Stimulated activated CD4-positive, alpha-beta T cell treated with anti-CD3 and anti-CD28 coated beads, Interleukin-4, amount 100 ng/mL, for 48 hours (primary cell): ENCODE data around the gene NCL.
A peak's percentile ranks its signal among the peaks of the same experiment; 100 is the strongest.
"Not testable (repeated sequence)": the region's sequence is repeated elsewhere in the genome, so short reads cannot be mapped to it uniquely, and the experiment has no call there.

Experiments used
- DNase-seq, 2 donors: peaks; one replicate each; pipeline ENCODE4 v3.0.0-alpha.2; 2020; ENCODE audit warnings: low read depth in 2 of 2

The NCL gene

DNA sequence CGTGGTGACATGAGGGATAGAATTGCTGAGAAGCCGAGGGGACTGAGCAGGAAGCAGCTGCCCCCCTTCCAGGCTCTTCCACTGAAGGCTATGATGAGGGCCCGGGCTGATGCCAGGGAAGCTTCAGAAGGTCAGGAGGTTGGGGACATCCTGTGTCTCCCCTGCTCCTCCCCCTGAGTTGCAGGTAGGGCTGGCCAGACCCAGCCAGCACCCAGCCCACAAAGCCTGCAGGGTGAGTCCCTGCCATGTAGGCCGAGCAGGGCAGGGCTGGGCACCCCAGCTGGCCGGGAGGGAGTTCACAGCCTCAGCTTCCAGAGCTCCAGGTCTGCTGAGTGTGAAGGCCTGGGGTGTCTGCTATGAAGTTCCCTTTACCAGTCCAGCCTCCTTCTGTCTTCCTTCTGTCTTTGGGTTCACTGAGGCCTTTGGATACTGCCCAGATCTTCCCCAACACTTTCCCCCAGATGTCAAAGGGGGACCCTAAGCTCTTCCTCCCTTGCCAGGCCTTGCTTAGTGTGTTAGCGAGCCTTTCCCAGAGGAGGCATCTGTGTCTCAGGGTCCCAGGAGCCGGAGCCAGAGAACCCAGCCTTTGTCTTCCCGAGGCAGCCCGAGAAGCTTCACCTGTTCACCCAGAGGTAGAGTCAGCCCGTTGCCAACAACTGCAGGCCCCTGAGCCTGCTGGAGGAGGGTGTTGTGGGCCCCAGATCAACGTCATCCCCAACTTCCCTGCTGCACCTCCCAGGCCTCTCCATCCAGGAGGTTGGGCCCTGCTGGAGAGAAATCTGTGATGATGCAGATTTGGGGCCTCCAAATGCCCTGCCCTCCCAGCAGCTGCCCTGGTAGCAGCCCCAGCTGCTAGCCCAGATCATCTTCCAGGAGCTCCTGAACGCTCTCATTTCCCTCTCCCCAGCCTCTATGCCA, 3.6 kb upstream of the NCL start:
- no peak for DNase-seq

- no peak for DNase-seq
Observed at GRCh38 chr2:231467016-231467545, 2.8 kb upstream of the NCL start.

- DNase-seq: peak; percentile 99 to 100
Observed at GRCh38 chr2:231464576-231465540, 574 bp upstream of the NCL start.

DNA sequence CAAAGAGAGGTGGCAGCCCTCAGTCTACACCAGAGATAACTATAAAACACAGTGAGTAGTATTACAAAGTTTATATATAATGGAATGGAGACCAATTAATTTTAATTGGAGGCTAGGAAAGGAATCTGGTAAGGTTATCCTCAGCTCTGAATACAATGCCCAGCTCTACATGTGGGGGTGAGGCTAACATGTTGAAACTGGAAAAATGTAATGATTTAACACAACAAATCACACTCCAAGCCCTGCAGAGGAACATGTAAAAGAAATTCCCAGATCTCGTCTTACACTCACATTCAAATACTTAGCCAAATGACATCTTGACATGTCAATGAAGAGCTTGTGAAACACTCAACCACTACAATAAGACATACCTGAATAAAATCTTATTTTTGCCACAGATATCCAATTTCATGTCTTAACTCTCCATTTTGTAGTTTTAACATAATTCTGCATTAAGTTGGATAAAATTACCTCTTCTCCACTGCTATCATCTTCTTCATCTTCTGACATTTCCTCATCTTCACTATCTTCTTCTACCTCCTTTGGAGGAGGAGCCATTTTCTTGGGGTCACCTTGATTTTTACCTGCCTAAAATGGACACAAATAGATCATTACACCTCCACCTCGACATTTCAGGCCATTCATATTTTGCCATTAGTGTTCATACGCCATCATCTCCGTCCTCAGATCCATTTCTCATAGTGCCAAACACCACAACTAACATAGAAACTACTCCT, 1.4 kb downstream of the NCL start:
- DNase-seq: no peak

GRCh38 chr2:231461516-231461971, 2.7 kb downstream of the NCL start:
- no peak for DNase-seq

DNA sequence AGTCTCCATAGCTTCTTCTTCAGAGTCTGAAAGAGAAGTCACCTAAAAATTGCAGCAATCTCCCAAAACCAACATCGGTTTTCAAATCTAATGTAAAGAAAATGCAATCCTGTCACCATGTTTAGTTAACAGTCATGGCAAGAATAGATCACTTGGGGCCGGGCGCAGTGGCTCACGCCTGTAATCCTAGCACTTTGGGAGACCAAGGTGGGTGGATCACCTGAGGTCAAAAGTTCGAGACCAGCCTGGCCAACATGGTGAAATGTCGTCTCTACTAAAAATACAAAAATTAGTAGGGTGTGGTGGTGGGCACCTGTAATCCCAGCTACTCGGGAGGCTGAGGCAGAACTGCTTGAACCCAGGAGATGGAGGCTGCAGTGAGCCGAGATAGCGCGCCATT, 3.4 kb downstream of the NCL start:
- not testable (repeated sequence) for DNase-seq

DNA sequence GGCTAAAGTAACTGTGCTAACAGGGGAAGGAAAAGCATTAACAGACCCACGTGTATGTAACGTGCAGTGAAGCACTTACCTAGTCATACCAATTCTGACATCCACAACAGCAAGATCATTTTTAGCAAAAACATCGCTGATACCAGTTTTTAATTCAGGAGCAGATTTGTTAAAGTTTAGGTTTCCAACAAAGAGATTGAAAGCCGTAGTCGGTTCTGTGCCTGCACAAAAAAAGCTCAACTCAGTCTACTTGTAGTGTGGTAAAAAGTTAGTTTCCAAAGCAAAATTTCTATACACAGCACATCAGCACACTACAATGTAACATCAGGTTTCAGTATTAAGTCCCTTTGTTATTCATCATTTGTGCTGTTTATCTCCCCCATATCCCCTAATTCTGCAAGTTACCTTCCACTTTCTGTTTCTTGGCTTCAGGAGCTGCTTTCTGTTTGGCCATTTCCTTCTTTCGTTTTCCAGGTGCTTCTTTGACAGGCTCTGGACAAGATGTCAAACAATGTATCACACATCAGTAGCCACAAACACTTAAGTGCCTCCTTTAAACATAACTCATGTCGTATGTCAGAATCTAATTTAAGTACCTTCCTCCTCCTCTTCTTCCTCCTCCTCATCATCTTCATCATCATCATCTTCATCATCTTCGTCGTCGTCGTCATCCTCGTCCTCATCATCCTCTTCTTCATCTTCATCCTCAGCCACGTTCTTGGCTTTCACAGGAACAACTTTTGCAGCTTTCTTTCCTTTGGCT, 4.0 kb downstream of the NCL start:
- DNase-seq: no peak

DNA sequence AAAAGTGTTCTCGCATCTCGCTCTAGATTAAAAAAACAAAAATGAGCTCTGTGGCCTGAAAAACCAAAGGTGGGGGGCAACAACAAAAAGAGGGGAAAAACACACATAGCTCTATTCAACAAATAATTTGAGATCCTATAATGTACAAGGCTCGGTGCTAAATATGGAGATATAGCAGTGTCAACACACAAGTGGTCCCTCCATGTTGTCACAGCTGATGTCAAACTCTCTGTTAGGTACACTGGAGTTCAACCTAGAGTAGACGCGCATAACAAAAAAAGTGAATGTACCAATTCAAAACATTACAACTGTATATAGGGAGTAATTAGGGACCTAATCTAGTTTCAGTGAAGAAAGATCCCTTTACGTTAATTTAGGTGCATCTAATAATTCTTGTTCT, 5.9 kb downstream of the NCL start:
- no peak for DNase-seq

DNA sequence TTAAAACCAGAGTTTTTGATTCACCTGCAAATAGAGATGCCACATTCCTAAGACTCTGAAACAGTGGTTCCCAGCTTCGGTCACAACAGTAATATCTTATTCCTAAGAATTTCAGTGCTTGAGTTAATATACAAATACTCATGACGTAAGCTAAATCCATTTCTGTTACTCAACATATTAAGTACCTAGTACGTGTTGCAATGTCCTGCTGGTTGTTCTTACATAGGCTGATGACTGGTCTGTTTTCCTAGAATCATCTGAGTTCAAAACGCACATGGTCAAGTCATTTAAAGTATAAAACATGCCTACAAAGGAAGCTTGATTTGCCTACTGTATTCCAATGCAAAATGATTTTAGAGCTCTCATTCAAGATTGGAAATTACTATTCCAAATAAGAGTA, 7.2 kb downstream of the NCL start:
- DNase-seq: no peak

GRCh38 chr2:231456295-231457004, 7.8 kb downstream of the NCL start:
- DNase-seq: no peak

DNA sequence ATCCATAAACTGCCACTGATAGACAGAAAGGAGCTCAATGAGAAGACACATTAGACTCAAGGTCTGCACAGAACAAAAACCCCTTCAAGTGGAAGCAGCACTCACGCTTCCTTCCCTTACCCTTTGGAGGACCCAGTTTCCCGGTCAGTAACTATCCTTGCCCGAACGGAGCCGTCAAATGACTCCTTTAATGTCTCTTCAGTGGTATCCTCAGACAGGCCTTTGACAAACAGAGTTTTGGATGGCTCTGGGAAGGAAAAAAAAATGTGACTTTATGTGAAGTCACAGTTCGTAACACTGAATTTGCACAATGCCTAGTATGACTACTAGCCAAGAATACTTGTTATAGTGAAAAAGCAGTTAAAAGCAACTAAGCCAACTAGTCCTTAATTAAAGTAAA, 8.4 kb downstream of the NCL start:
- DNase-seq: no peak

GRCh38 chr2:231455222-231455621, 9.1 kb downstream of the NCL start:
- no peak for DNase-seq

DNA sequence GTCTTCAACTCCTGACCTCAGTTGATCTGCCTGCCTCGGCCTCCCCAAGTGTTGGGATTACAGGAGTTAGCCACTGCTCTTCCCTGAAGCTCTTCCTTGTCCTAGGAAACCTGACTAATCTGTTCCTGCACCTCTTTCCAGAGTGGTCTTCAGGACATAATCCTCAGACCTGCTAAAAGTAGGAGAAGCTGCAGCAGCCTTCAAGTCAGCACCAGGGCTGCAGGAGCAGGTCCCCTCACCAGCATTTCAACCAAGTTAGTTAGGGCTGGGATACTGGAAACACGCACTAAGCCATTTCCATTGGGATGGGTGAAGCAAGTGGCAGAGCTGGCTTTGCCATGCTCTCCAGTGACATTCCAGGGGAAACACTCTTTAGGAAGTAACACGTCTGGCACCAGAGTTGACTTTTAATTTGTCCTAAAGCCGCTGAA, 9.9 kb downstream of the NCL start:
- no peak for DNase-seq

DNA sequence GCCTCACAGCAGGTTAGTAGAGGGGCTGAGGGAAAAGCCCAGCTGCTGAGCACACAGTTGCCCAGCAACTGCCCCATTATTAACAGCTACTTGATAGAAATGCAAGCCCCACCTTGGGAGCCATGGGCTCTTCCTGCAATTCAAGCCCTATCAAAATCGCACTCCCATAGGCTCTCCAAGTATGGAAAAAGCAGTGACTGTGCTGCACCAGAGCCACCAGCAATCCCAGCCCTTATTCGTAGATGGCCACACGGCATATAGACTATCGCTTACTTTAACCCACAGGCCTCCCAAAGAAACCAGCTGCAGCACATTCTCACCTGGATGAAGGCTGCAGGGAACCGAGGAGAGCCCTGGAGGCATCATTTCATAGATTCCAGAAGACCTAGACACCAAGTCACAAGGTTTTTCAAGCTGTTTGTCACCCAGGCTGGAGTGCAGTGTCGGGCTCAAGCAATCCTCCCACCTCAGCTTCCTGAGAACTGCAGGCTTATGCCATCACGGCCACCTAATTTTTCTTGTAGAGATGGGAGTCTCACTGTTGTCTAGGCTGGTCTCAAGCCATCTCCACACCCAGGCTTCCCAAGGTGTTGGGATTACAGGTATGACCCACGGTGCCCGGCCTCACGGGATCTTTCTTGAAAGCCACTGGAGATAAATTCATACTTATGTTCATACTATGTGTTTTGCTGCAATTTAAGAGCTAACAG, 11.3 kb downstream of the NCL start:
- DNase-seq: no peak

- no peak for DNase-seq
Observed at GRCh38 chr2:231450548-231450989, 13.7 kb downstream of the NCL start.

DNA sequence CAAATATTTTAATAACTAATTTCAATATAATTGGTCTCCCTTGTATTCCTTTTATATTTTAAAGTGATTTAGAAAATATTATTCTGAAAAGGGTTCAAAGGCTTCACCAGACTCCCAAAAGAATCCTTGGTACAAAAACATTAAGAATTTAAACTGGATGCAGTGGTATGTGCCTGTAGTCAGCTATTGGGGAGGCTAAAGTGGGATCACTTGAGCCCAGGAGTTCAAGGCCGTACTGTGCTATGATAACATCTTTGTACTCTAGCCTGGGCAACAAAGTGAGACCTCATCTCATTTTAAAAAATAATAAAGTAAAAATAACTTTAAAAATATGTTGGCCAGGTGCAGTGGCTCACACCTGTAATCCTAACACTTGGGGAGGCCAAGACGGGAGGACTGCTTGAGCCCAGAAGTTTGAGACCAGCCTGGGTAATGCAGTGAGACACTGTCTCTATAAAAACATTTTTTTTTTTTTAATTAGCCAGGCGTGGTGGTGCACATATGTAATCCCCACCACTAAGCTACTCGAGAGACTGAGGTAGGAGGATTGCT, 14.7 kb downstream of the NCL start:
- no peak for DNase-seq

DNA sequence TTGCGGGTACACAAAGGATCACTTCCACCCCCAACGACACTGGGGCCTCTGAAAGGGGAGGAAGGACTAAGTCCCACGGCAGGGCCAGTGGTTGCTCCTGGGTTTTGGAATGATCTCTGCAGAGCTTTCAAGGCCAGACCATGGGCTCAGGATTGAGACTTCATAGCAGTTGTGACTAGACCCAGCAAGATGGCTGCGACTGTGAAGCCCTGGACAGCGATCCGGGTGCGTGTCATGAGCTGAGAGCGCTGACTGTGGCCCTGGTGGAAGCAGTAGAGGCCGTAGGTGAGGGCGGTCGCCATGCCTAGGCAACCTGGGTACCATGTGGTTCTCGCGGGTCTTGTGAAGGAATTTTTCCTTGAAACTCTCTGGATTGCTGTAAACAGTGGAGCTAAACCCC, 27.3 kb downstream of the NCL start:
- DNase-seq: no peak

DNA sequence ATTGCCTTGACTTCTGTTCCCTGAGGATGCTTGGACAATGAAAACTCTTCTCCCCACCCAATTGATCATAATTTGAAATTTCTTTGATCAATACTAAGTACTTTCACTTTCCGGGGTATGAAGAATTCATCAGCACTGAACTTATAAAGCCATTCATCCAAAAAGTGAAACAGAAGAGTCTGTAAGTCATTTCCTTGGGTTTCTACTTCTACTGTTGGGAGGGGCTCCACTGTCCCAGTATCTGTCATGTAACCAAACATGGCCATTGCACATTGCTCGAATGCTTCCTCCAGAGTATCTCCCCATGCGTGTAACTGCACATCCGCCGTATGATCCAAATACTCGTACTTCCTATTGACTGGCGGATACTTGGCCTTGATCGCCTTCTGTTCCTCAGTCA, 30.3 kb downstream of the NCL start:
- DNase-seq: no peak

- no peak for DNase-seq
Observed at GRCh38 chr2:231431606-231432005, 32.7 kb downstream of the NCL start.
